B cell (primary cell): ENCODE data around the gene FBXO11. TPM values are rescaled to one million over a fixed set of nuclear protein-coding genes. Genes with fewer than 3 reads are reported as not detected.

Experiments used
- ATAC-seq: fragments of 200-7000 bp; cut with Tn5 transposase; one replicate; pipeline ENCODE4 v1.10.0; 2021; ENCODE audit warnings: low read depth, mild to moderate bottlenecking, moderate number of reproducible peaks, moderate library complexity
- CTCF ChIA-PET: fragments of 350-600 bp; sonication (Branson Sonifier 250); formaldehyde crosslinking; loops from one replicate; lab custom pipeline; 2021; ENCODE audit warnings: antibody characterized with exemption, inconsistent platforms; lab: Charles Lee
- POLR2A ChIA-PET: fragments of 350-600 bp; sonication (Branson Sonifier 250); formaldehyde crosslinking; loops from one replicate; lab custom pipeline; 2021; ENCODE audit warnings: antibody characterized with exemption; lab: Charles Lee
- DNase-seq: peaks from one replicate; pipeline ENCODE4 v3.0.0; 2013
- H2AFZ ChIP-seq: 2 replicates; pipeline ENCODE4 v1.6.1; 2012; ENCODE audit warnings: mild to moderate bottlenecking, low read depth, low read length; ENCODE audit not compliant: insufficient read depth, poor library complexity, severe bottlenecking
- H3K27ac ChIP-seq, 2 donors: 1 replicate in 1 of 2; 2 replicates in 1 of 2; pipeline ENCODE4 v1.5.1; 2012 to 2013; ENCODE audit warnings: low read length in 2 of 2, mild to moderate bottlenecking in 2 of 2, moderate library complexity in 1 of 2
- H3K27me3 ChIP-seq, 4 experiments: fragments of 200-600 bp in 1 of 4; sonication (generic) in 1 of 4; replicated peaks in 1 of 4; 1 replicate in 2 of 4; 2 replicates in 2 of 4; pipeline versions ENCODE4 v1.6.1 to v1.7.0; 2013 to 2016; ENCODE audit warnings: low read length in 3 of 4, mild to moderate bottlenecking in 2 of 4, mixed read lengths in 1 of 4, moderate library complexity in 1 of 4; ENCODE audit not compliant: insufficient read depth in 4 of 4, control insufficient read depth in 3 of 4; ENCODE audit errors: control extremely low read depth in 1 of 4
- H3K36me3 ChIP-seq, 2 experiments: replicated peaks in 1 of 2; 1 replicate in 1 of 2; 2 replicates in 1 of 2; pipeline versions ENCODE4 v1.6.1 to v1.7.1; 2013; ENCODE audit warnings: low read length in 1 of 2; ENCODE audit not compliant: insufficient read depth in 2 of 2, control insufficient read depth in 1 of 2; ENCODE audit errors: control extremely low read depth in 1 of 2, extremely low read depth in 1 of 2
- H3K4me1 ChIP-seq, 2 donors: fragments of 200-600 bp in 1 of 2; sonication (generic) in 1 of 2; 1 replicate in 1 of 2; 2 replicates in 1 of 2; pipeline versions ENCODE4 v1.5.1 to v1.6.1; 2013 to 2017; ENCODE audit warnings: low read length in 2 of 2; ENCODE audit not compliant: control insufficient read depth in 2 of 2, insufficient read depth in 2 of 2
- H3K4me2 ChIP-seq: replicated peaks from 2 replicates; pipeline ENCODE3; 2012; ENCODE audit warnings: mild to moderate bottlenecking, low read depth, low read length; ENCODE audit not compliant: poor library complexity, severe bottlenecking
- H3K4me3 ChIP-seq, 5 experiments: fragments of 200-600 bp in 1 of 5; sonication (generic) in 1 of 5; 1 replicate in 3 of 5; 2 replicates in 2 of 5; pipeline versions ENCODE4 v1.5.1 to v1.7.0; 2011 to 2016; ENCODE audit warnings: low read length in 4 of 5, mild to moderate bottlenecking in 4 of 5, low read depth in 2 of 5, control low read depth in 1 of 5, moderate library complexity in 1 of 5; ENCODE audit not compliant: insufficient read depth in 1 of 5; ENCODE audit errors: control extremely low read depth in 1 of 5, extremely low read depth in 1 of 5
- H3K79me2 ChIP-seq: fragments of 200-600 bp; sonication (generic); one replicate; pipeline ENCODE4 v1.6.0; 2016; ENCODE audit warnings: low read length; ENCODE audit not compliant: control insufficient read depth, insufficient read depth
- H3K9ac ChIP-seq: fragments of 200-600 bp; sonication (generic); 2 replicates; pipeline ENCODE4 v1.6.1; 2017; ENCODE audit warnings: mild to moderate bottlenecking, low read length, moderate library complexity
- H3K9me3 ChIP-seq, 3 donors: one replicate each; pipeline versions ENCODE4 v1.6.1 to v1.7.1; 2013; ENCODE audit warnings: low read length in 2 of 3; ENCODE audit not compliant: control insufficient read depth in 2 of 3, insufficient read depth in 1 of 3; ENCODE audit errors: control extremely low read depth in 1 of 3
- H4K20me1 ChIP-seq: 2 replicates; pipeline ENCODE4 v1.6.0; 2012; ENCODE audit warnings: mild to moderate bottlenecking, low read length; ENCODE audit not compliant: insufficient read depth, control insufficient read depth, poor library complexity, severe bottlenecking
- H3K27ac Mint-ChIP-seq: one replicate; pipeline ENCODE4 v1.8.0; 2021; ENCODE audit warnings: mixed read lengths
- H3K27me3 Mint-ChIP-seq: one replicate; pipeline ENCODE4 v1.8.0; 2021; ENCODE audit warnings: mixed read lengths
- H3K4me1 Mint-ChIP-seq: one replicate; pipeline ENCODE4 v1.8.0; 2021; ENCODE audit warnings: mixed read lengths
- H3K4me3 Mint-ChIP-seq: one replicate; pipeline ENCODE4 v1.8.0; 2021; ENCODE audit warnings: mixed read lengths
- H3K9me3 Mint-ChIP-seq: one replicate; pipeline ENCODE4 v1.8.0; 2022; ENCODE audit warnings: mixed read lengths; ENCODE audit not compliant: insufficient read depth
- EZH2 ChIP-seq: IDR thresholded peaks from 2 replicates; pipeline ENCODE4 v1.6.1; 2012; ENCODE audit warnings: borderline replicate concordance, low read depth, mild to moderate bottlenecking, moderate library complexity, low read length; ENCODE audit not compliant: insufficient read depth, poor library complexity, severe bottlenecking
- WGBS: methylation state at CpG from one replicate; pipeline ENCODE4 v1.1.5; 2013; ENCODE audit warnings: missing lambda C conversion rate; ENCODE audit not compliant: insufficient coverage; 5-methylcytosine and 5-hydroxymethylcytosine counted together
- intact Hi-C: fragments of 100-400 bp; cut with micrococcal nuclease; formaldehyde crosslinking; loops from one replicate; pipeline ENCODE4 v1.10.0; 2022
- polyA plus RNA-seq: library from polyadenylated mRNA; depleted of rRNA; stranded (reverse); fragments of >200 nt; gene quantifications from 2 replicates; pipeline ENCODE4 v1.2.3, GENCODE V29; 2012
- total RNA-seq, 2 donors: library from RNA; stranded (reverse); fragments of 120-200 nt in 1 of 2; gene quantifications; 1 replicate in 1 of 2; 2 replicates in 1 of 2; pipeline versions ENCODE4 v1.2.3 to v1.2.4, GENCODE V29; 2013 to 2022
- TF ChIP-seq, protein P1 (sequence below): fragments of 200-600 bp; IDR thresholded peaks from one replicate; pipeline ENCODE4 v1.8.0; 2022; ENCODE audit warnings: antibody characterized with exemption, mild to moderate bottlenecking

FBXO11 gene
- total and polyA plus RNA-seq, 2 donors (not counting 1 experiment from before 2014, with no cell fraction given) = 42.6 to 107 TPM

GRCh38 chr2:47777277-47777937, 128.9 kb downstream of the FBXO11 start:
- H3K4me2 ChIP-seq = no peak overlapping the region
- TF ChIP-seq, protein P1, sequence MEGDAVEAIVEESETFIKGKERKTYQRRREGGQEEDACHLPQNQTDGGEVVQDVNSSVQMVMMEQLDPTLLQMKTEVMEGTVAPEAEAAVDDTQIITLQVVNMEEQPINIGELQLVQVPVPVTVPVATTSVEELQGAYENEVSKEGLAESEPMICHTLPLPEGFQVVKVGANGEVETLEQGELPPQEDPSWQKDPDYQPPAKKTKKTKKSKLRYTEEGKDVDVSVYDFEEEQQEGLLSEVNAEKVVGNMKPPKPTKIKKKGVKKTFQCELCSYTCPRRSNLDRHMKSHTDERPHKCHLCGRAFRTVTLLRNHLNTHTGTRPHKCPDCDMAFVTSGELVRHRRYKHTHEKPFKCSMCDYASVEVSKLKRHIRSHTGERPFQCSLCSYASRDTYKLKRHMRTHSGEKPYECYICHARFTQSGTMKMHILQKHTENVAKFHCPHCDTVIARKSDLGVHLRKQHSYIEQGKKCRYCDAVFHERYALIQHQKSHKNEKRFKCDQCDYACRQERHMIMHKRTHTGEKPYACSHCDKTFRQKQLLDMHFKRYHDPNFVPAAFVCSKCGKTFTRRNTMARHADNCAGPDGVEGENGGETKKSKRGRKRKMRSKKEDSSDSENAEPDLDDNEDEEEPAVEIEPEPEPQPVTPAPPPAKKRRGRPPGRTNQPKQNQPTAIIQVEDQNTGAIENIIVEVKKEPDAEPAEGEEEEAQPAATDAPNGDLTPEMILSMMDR = no peak
- no peak for TF ChIP-seq EZH2

GRCh38 chr2:47774567-47774966, 131.7 kb downstream of the FBXO11 start:
- Mint-ChIP-seq H3K27ac (no peak overlapping the region), H3K4me1 (no peaks in the 10 kb centered on the region), H3K27me3 (no peaks in the 10 kb centered on the region), H3K4me3 (no peak overlapping the region), H3K9me3 (no peaks in the 10 kb centered on the region)
- no peaks in the 10 kb centered on the region for H3K79me2 ChIP-seq
- intact Hi-C loops = no loop called here
- no peak overlapping the region for H3K4me2 ChIP-seq
- H4K20me1 ChIP-seq = no peaks in the 10 kb centered on the region
- no peak for DNase-seq
- H3K27ac ChIP-seq = no peak overlapping the region
- H3K4me1 ChIP-seq = no peaks in the 10 kb centered on the region
- no peaks in the 10 kb centered on the region for H3K27me3 ChIP-seq
- H3K9ac ChIP-seq = no peak overlapping the region
- ATAC-seq = no peak
- peaks cover 0 to 4% (median 0%) of the 10 kb centered on the region in 3 donors for H3K9me3 ChIP-seq
- no peak overlapping the region for H3K4me3 ChIP-seq
- ChIA-PET CTCF (no interaction called here), POLR2A (no interaction called here)
- H3K36me3 ChIP-seq = no peaks in the 10 kb centered on the region
- H2AFZ ChIP-seq = no peak overlapping the region
- TF ChIP-seq EZH2 = no peak

More at GRCh38 chr2:47777277-47777937, 128.9 kb downstream of the FBXO11 start:
- Histone ChIP-seq H3K9ac (no peak overlapping the region), H3K36me3 (no peaks in the 10 kb centered on the region), H4K20me1 (no peaks in the 10 kb centered on the region), H3K27ac (no peak overlapping the region), H3K79me2 (no peaks in the 10 kb centered on the region), H3K27me3 (no peaks in the 10 kb centered on the region), H2AFZ (no peak overlapping the region), H3K9me3 (no peaks in the 10 kb centered on the region), H3K4me1 (peaks cover 2 to 4% of the 10 kb centered on the region in 2 donors), H3K4me3 (no peak overlapping the region)
- H3K4me1 Mint-ChIP-seq = no peaks in the 10 kb centered on the region
- H3K27me3 Mint-ChIP-seq = no peaks in the 10 kb centered on the region
- H3K27ac Mint-ChIP-seq = no peak overlapping the region
- H3K4me3 Mint-ChIP-seq = no peak overlapping the region
- H3K9me3 Mint-ChIP-seq = no peaks in the 10 kb centered on the region
- no peak for ATAC-seq
- CTCF ChIA-PET = interaction anchor here (0.8 kb wide), 1 partner anchor 340 kb away, joined by 4 read pairs; no protein-coding TSS in a partner anchor
- DNase-seq = no peak
- POLR2A ChIA-PET = interaction anchor here (0.7 kb wide), 1 partner anchor 9 kb away, joined by 3 read pairs; no protein-coding TSS in a partner anchor
- intact Hi-C loops = no loop called here
- WGBS = 100% methylated on average over 6 of the region's 13 CpGs
